ENCODE results near the gene NEK10.

NEK10 gene

GRCh38 chr3:27146786-27147185 is 222.4 kb downstream of the NEK10 start:
- no peak overlapping the region for H3K4me3 ChIP-seq (ENCODE audit: low read depth, low read length)
- no peak for DNase-seq (ENCODE audit: low read depth)
- TF ChIP-seq MYC (IDR thresholded peaks at IDR 0.05; ENCODE audit: low read depth, low read length) (no peak), POLR2A (IDR thresholded peaks at IDR 0.05; ENCODE audit: extremely low read depth, insufficient read length) (no peak), MAX (IDR thresholded peaks at IDR 0.05; ENCODE audit: low read depth, low read length) (no peak), CTCF (IDR thresholded peaks at IDR 0.05; ENCODE audit: low read depth, low read length) (no peak)

- H3K4me3 ChIP-seq (ENCODE audit: low read depth, low read length), result no peak overlapping the region
- no peak for TF ChIP-seq CTCF (IDR thresholded peaks at IDR 0.05; ENCODE audit: low read depth, low read length)
- no peak for TF ChIP-seq MAX (IDR thresholded peaks at IDR 0.05; ENCODE audit: low read depth, low read length)
- no peak for TF ChIP-seq POLR2A (IDR thresholded peaks at IDR 0.05; ENCODE audit: extremely low read depth, insufficient read length)
- no peak for TF ChIP-seq MYC (IDR thresholded peaks at IDR 0.05; ENCODE audit: low read depth, low read length)
- DNase-seq (ENCODE audit: low read depth), result no peak
These were observed 223.5 kb downstream of the NEK10 start for GRCh38 chr3:27145719-27146118.

- TF ChIP-seq MAX (IDR thresholded peaks at IDR 0.05; ENCODE audit: low read depth, low read length) (no peak), MYC (IDR thresholded peaks at IDR 0.05; ENCODE audit: low read depth, low read length) (no peak), CTCF (IDR thresholded peaks at IDR 0.05; ENCODE audit: low read depth, low read length) (peak; percentile 20)
- H3K4me3 ChIP-seq (ENCODE audit: low read depth, low read length), result no peak overlapping the region
- peak; percentile 9 for DNase-seq (ENCODE audit: low read depth)
These were observed 227.5 kb downstream of the NEK10 start for GRCh38 chr3:27141668-27142067.

- DNase-seq (ENCODE audit: low read depth), result no peak
- no peak for TF ChIP-seq MAX (IDR thresholded peaks at IDR 0.05; ENCODE audit: low read depth, low read length)
- no peak for TF ChIP-seq POLR2A (IDR thresholded peaks at IDR 0.05; ENCODE audit: extremely low read depth, insufficient read length)
- TF ChIP-seq CTCF (IDR thresholded peaks at IDR 0.05; ENCODE audit: low read depth, low read length), result no peak
- no peak for TF ChIP-seq MYC (IDR thresholded peaks at IDR 0.05; ENCODE audit: low read depth, low read length)
These were observed 230.6 kb downstream of the NEK10 start for GRCh38 chr3:27138562-27138961.

GRCh38 chr3:27138005-27138404 is 231.2 kb downstream of the NEK10 start:
- TF ChIP-seq POLR2A (IDR thresholded peaks at IDR 0.05; ENCODE audit: extremely low read depth, insufficient read length) (no peak), CTCF (IDR thresholded peaks at IDR 0.05; ENCODE audit: low read depth, low read length) (no peak), MYC (IDR thresholded peaks at IDR 0.05; ENCODE audit: low read depth, low read length) (no peak), MAX (IDR thresholded peaks at IDR 0.05; ENCODE audit: low read depth, low read length) (no peak)
- DNase-seq (ENCODE audit: low read depth), result no peak
- H3K4me3 ChIP-seq (ENCODE audit: low read depth, low read length), result no peak overlapping the region

More at GRCh38 chr3:27138562-27138961, 230.6 kb downstream of the NEK10 start:
- no peak overlapping the region for H3K4me3 ChIP-seq (ENCODE audit: low read depth, low read length)
